HG03442 (cell line): ENCODE results near the gene ELFN1.

Source experiments
- ATAC-seq: cut with Tn5 transposase; IDR thresholded peaks from one replicate; pipeline ENCODE4 v1.9.1; 2021; ENCODE audit warnings: mild to moderate bottlenecking, moderate library complexity; ENCODE audit not compliant: unreplicated experiment

The ELFN1 gene

DNA sequence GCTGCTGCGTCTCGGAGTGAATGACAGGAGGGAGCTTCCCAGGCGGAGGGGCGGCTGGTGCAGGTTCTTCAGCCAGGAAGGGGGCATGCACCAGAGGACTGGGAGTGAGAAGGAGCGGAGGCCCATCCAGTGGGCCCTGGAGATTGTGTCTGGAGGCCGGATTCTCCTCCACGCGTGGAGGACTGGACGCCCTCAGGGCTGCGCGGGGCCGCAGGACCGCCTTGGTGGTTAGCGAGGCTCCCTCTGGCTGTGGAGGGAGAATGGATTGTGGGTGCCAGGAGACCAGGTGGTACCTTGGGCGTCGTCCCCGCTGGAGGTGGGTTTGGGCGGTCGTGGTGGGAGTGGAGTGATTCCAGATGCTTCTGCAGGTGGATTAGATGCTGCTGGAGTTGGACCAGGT is 68.9 kb downstream of the ELFN1 start:
- no peak for ATAC-seq

DNA sequence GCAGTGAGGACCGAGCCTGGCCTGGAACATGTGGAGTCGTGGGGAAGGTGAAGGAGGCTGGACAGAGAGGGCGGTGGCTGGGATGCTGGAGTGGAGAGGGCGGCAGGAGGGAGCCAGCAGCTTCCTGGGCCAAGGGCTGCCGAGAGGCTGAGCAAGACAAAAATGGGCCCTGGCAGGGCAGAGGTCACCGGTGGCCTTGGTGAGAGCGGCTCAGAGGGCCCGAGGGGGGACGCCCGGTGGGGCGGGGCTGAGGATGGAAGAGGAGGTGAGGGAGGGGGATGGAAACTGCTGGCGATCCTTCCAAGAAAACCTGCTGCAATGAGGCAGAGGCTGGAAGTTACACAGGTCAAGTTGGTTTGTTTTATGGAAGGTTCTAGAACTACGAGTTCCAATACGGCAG is 69.5 kb downstream of the ELFN1 start:
- no peak for ATAC-seq

DNA sequence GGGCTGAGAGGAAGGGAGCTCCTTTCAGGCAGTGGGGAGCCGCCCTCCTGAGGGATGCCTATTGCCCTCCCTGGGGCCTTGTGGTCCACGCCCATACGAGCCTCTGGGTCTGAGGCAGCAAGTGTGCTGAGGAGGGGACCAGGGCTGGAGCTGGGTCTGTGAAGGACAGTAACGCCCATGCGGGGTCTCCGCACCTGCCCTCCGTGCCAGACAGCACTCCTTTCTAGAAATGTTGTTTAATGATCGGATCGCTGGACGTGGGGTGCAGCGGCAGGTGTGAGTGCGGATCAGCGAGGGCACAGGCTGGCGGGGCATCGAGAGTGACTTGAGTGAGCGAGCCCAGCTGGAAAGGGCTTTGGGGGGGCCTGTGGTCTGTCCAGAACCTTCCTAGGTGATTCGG is 70.1 kb downstream of the ELFN1 start:
- no peak for ATAC-seq

DNA sequence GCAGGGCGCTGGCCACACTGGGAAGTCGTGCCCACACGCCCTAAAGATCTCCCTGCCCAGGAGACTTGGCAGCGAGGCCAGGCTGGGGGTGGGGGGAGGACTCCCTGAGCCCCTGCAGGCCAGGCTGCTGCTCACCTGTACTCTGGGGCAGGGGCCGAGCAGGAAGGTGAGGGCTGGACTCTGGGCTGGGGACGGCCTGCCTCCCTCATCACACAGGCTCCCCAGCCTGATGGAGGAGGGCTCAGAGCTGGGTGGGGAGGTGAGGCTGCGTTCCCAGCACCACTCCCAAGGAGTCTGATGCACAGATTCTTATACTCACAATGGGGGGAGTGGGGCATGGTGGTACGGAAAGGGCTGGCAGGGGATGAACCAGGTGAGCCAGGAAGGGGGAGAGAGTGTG is 71.2 kb downstream of the ELFN1 start:
- no peak for ATAC-seq

DNA sequence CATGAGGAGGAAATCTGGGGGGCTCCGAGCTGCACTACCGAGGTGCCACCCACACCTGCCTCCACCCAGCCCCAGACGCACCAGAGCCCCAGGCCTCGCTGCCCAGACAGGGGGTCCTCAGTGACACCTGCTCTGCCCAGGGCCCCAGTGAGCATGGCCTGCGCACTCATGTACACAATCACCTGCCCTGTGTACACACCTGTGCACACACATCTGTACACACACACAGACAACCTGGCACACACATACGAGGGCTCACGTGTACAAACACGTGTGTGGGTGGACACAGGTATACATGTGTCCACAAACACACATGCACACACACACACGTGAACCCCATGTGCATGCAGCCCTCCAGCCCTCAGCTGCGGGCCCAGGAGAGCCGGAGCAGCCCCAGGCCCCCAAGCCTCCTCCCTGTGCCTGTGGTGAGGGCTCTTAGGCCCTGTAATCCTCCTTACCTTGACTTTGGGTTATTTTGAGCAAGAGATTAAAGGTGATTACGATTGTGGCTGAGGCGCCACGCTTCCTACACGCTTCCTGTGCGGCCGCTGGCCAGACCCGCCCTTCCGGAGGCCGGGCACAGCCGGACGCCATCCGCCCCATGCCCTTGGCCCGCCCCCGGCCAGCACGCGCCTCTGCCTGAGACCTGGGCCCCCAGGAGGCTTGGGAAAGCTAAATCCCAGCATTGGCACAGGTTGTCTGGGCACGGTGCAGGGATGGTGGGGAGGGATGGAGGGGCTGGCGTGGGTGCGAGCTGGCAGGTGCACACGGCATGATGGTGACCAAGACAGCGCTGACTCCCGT is 71.9 kb downstream of the ELFN1 start:
- ATAC-seq, result no peak

DNA sequence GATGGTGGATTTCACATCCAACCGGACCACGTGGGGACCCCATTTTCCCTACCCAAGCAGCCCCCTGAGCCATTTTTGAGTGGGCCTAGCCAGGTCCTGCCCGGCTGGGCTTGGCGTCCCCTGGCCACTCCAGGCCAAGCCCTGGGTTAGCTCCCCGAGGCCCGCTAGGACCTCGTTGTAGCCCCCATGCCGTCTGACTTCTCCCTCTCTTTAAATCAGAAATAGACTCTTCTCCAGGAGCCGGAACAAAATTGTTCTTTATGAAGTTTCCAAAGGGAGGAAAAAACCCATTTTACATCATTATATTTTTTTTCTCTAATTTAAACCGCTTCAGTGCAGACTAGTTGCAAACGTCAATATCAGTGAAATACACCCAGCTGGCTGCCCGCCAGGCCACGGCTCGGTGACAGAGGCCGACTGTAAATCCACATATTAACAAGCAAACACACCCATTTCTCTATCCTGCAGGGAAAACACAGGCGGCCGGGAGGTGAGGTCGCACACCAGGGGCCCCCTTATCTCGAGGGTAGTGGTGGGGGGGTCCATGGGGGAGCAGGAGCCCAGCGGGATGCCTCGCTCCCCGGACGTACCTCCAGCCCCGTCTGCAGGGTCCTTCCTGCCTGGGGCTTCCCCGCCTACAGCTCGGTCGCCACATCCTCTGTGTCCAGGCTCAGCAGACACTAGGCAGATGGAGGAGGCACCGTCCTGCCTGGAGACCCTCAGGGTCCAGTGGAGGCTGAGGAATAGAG is 72.7 kb downstream of the ELFN1 start:
- ATAC-seq, result no peak

DNA sequence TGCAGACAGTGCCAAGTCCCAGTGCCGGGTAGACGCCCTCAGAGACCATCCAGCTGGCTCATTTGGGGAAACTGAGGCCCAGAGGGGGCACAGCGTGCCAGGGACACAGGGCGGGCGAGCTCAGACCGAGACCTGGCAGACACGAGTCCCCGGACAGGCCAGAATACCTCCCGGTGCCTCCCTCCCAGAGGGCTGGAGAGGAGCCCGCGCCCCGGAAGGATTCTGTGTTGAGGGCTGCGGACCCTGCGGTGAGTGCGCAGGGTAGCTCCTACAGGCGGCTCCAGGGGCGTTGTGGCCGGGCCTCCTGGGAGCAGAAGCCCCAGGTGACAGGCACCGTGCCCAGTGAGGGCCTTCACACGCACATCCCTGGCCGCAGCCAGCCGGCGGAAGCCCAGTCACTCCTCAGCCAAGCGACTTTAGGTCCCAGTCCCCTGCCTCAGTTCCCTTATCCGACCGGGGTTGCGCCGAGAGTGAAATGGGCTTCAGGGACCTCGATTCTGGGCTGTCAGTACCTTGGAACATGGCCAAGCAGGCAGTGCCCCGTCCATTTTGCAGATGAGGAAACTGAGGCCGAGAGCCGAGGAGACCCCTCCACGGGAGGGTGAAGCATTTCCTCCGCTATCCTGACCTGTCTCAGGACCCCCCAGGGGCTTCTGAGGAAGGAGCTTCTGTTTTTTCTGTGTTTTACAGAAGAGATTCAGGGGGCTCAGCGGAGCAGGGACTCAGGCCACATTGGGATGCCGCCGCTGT is 73.6 kb downstream of the ELFN1 start:
- no peak for ATAC-seq

DNA sequence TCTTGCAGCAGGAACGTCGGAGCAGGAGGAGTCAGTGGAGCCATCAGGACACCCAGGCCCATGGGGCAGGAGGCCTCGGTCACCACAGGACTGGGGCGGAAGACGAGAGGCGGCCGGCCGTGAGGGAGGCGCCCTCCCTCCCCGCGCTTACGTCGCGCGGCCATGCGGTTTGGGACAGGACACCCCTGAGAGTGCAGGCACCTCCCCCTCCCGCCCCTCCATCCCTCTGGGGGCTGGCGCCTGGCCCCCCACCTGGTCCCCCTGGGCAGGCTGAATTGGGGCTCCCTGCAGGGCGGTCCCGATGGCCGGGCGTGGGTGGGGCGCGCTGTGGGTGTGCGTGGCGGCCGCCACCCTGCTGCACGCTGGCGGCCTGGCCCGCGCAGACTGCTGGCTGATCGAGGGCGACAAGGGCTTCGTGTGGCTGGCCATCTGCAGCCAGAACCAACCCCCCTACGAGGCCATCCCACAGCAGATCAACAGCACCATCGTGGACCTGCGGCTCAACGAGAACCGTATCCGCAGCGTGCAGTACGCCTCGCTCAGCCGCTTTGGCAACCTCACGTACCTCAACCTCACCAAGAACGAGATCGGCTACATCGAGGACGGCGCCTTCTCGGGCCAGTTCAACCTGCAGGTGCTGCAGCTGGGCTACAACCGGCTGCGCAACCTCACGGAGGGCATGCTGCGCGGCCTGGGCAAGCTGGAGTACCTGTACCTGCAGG is 74.4 kb downstream of the ELFN1 start:
- ATAC-seq, result no peak

DNA sequence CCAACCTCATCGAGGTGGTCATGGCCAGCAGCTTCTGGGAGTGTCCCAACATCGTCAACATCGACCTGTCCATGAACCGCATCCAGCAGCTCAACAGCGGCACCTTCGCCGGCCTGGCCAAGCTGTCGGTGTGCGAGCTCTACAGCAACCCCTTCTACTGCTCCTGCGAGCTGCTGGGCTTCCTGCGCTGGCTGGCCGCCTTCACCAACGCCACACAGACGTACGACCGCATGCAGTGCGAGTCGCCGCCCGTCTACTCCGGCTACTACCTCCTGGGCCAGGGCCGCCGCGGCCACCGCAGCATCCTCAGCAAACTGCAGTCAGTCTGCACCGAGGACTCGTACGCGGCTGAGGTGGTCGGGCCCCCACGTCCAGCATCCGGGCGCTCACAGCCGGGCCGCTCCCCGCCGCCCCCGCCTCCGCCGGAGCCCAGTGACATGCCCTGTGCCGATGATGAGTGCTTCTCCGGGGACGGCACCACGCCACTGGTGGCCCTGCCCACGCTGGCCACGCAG is 75.0 kb downstream of the ELFN1 start:
- no peak for ATAC-seq

DNA sequence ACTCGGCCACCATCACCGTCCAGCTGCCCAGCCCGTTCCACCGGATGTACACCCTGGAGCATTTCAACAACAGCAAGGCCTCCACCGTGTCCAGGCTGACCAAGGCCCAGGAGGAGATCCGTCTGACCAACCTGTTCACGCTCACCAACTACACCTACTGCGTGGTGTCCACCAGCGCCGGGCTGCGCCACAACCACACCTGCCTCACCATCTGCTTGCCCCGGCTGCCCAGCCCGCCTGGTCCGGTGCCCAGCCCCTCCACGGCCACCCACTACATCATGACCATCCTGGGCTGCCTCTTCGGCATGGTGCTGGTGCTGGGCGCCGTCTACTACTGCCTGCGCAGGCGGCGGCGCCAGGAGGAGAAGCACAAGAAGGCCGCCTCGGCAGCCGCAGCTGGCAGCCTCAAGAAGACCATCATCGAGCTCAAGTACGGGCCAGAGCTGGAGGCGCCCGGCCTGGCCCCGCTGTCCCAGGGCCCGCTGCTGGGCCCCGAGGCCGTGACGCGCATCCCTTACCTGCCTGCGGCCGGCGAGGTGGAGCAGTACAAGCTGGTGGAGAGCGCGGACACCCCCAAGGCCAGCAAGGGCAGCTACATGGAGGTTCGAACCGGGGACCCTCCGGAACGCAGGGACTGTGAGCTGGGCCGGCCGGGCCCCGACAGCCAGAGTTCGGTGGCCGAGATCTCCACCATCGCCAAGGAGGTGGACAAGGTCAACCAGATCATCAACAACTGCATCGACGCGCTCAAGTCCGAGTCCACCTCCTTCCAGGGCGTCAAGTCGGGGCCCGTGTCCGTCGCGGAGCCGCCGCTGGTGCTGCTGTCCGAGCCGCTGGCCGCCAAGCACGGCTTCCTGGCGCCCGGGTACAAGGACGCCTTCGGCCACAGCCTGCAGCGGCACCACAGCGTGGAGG is 75.8 kb downstream of the ELFN1 start:
- ATAC-seq, result no peak

DNA sequence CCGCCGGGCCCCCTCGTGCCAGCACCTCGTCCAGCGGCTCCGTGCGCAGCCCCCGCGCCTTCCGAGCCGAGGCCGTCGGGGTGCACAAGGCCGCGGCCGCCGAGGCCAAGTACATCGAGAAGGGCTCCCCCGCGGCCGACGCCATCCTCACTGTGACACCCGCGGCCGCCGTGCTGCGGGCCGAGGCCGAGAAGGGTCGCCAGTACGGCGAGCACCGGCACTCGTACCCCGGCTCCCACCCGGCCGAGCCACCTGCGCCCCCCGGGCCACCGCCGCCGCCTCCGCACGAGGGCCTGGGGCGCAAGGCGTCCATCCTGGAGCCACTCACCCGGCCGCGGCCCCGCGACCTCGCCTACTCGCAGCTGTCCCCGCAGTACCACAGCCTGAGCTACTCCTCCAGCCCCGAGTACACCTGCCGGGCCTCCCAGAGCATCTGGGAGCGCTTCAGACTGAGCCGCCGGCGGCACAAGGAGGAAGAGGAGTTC is 76.5 kb downstream of the ELFN1 start:
- no peak for ATAC-seq

DNA sequence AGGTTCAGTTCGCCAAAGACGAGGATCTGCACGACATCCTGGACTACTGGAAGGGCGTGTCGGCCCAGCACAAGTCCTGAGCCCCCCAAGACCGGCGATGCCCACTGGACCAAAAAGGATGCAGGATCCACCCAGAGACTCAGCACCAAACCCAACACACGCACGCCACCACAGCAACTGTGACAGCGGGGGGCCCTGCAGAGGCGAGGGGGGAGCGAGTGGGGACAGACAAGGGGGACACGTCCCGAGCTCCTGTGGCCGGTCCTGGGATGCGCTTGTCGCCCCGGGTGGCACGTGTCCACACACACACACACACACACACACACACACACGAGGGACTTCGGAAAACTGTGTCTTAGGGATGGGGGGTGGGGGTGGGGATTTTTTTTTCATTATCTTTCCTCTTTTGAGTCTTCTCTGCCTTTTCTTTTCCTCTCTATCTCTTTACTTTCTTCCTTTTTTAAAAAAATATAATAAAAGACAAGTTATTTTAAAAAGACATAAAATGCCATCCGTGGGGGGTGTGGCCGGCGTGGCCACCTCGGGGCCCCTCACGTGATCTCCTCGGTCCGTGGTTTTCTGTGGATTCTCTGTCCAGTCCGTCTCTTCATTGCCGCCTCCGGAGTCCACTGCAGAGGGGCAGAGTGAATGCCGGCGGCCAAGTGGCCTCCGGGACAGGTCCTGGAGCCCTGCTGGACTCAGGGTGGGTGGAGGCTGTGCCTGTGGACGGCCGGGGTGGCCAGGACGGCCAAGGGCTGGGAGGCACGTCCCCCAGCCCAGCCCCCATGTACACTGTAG is 77.1 kb downstream of the ELFN1 start:
- no peak for ATAC-seq

DNA sequence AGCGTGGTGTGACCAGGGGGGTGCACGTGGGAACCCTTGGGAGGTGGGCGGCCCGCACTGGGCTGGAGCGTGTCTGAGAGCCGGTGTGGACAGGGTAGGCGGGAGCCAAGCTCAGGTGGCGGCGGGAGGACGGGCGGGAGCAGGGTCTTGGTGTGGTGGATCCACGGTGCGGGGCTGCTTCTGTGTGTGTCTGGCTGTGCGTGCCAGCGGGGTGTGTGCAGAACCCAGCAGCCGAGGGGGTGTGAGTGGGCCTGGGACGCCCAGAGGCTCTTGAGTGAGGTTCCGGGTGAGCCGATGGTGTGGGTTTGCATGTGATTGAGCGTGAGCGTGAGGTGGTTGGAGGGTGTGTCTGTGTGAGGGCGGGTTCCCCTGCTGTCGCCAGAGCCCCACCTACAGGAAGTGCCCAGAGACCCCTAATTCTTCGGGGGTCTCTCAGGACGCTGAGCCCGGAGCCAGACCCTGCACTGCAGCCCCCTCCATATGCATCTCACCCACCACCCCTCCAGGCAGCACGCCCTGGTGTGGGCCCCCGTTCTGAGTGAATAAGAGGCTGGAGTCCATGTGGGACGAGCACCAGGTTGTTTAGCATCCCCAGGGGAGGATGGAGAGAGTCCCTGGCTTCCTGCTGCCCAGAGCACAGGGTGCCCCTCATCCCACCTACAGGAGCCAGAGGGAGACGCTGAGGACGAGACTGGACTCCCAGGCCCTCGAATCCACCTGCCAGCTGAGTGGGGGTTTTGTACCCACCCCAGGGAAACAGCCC is 78.2 kb downstream of the ELFN1 start:
- no peak for ATAC-seq

DNA sequence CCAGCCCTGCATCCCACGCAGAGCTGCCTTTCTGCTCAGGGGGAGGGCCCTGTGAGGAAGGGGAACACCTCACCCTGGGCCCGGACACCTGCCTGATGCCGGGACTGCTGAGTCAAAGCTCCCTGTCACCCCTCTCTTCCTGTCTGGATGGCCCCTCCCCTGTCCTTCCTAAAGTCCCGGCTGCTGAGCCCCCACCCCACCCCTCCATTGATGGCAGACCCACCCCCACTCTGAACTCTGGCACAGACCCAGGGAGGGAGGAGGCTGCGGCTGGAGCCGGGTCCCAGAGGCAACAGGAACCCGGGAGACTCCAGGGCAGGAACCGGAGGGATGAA is 78.7 kb downstream of the ELFN1 start:
- no peak for ATAC-seq

DNA sequence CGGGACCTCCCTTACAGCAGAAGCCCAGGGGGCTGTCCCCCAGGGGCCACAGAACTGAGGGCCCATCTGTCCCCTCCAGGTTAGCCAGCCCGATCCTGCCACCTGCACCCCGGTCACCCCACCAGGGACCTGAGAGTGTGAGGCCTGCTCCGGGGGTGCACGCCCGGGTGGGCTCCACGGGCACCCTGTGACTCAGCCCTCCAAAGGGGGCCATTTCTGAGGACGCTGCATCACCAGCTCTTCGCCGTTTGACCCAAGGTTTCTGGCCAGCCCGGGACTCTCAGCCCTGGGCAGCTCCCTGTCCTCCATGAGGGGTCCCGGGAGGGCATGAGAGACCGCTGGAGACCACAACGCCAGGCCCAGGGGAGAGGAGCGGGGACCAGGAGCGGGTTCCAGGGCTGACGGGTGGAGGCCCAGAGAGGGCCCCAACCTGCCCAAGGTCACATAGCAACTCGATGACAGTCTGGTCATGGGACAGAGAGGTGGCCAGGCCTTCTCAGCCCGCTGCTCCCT is 79.3 kb downstream of the ELFN1 start:
- ATAC-seq, result no peak

DNA sequence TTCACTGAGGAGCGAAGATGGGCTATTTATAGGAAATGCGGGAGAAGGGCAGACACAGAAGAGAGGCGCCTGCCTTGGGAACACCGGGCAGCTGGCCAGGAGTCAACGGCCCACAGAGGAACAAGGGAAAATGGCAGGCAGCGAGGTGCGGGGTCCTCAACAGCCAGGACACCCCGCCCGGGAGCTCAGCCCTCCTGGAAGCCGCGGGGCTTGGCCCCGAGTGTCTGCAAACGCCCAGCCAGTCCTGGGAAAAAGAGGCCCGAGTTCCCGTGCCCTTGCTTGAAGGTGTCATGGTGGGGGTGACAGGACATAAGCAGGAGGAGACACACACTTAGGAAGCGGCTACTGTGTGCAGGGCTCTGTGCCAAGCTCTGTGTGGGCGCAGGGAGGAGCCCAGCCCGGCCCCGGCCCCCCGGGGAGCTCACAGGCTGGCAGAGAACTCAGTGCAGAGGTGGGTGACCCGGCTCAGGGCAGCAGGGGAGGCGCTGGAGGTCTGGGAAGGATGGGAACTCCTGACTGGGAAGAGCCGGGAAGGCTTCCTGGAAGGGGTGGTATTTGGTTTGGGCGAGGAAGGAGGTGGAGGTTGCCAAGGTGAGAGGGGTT is 79.9 kb downstream of the ELFN1 start:
- no peak for ATAC-seq

DNA sequence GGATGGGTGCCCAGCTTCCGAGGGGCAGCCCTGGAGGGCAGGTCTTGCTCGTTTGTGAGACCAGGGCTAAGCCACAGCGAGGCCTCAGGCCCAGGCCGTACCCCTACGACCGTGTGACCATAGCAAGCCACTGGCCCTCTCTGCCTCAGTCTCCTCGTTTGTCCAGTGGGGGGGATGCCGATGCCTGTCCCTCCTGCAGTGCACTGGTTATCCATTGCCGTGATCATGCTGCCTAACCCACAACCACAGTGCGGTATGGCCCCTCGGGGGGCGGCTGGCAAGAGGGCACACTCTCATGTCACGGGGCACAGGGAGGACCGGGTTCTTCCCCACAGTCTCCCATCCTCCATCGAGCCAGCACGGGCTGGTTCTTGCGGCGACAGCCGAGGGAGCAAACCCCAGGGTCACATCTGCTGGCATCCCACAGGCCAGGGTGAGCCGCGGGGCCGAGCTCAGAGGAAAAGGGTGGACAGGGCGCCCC is 80.5 kb downstream of the ELFN1 start:
- ATAC-seq, result no peak
